Mucosa of descending colon (tissue), 3 donors: ENCODE results near the gene HDC. TPM values are rescaled to one million over a fixed set of nuclear protein-coding genes. Genes with fewer than 3 reads are reported as not detected.

Experiments used
- ATAC-seq: fragments of 200-7000 bp; cut with Tn5 transposase; one replicate; pipeline ENCODE4 v1.9.1; 2020; ENCODE audit warnings: mild to moderate bottlenecking, moderate library complexity
- DNase-seq, 3 donors: peaks; one replicate each; pipeline ENCODE4 v3.0.0-alpha.2; 2020
- H3K36me3 ChIP-seq: fragments of 200-600 bp; one replicate; pipeline ENCODE4 v1.8.0; 2021; ENCODE audit warnings: low read depth, mild to moderate bottlenecking
- H3K4me1 ChIP-seq: fragments of 200-600 bp; one replicate; pipeline ENCODE4 v1.8.0; 2021; ENCODE audit warnings: low read depth, mild to moderate bottlenecking
- H3K4me3 ChIP-seq: fragments of 200-600 bp; one replicate; pipeline ENCODE4 v1.8.0; 2021; ENCODE audit warnings: mild to moderate bottlenecking
- H3K9me3 ChIP-seq: fragments of 200-600 bp; one replicate; pipeline ENCODE4 v1.8.0; 2021; ENCODE audit warnings: mild to moderate bottlenecking
- intact Hi-C, 2 donors: fragments of 100-400 bp; cut with DNase I in 1 of 2; cut with micrococcal nuclease in 1 of 2; formaldehyde crosslinking; loops; one replicate each; pipeline versions ENCODE4 v1.11.0 to v1.11.1; 2022; cut with DNase I, micrococcal nuclease
- total RNA-seq, 3 donors: library from RNA; stranded (reverse); fragmentation: NEBNext Ultra II Directional in 2 of 3; extraction: Animal tissue kit (Norgen Biotek cat#: 25700) in 2 of 3; gene quantifications; one replicate each; pipeline versions ENCODE4 v1.2.1 to v1.2.4, GENCODE V29; 2021 to 2023
- TF ChIP-seq, protein P1 (sequence below): fragments of 200-600 bp; IDR thresholded peaks from one replicate; pipeline ENCODE4 v1.8.0; 2022; ENCODE audit warnings: antibody characterized with exemption, mild to moderate bottlenecking
- donor health status: DM: no; HTN: no; CAD: no; lungs with moderate emphysema.
- donor health status: DM: no; HTN: no; CAD: no.
- donor health status: DM: no; HTN: yes; CAD: no.

The HDC gene
- total RNA-seq, 3 donors from 2014 or later = 0.52 to 5.0 (median 4.9) TPM

GRCh38 chr15:50192926-50193620, 72.5 kb downstream of the HDC start:
- DNase-seq = no peak
- Histone ChIP-seq H3K36me3 (no peaks in the 10 kb centered on the region), H3K9me3 (no peaks in the 10 kb centered on the region), H3K4me3 (no peak overlapping the region), H3K4me1 (peaks cover 16% of the 10 kb centered on the region)
- ATAC-seq = no peak
- intact Hi-C loops = no loop called here
- TF ChIP-seq, protein P1, sequence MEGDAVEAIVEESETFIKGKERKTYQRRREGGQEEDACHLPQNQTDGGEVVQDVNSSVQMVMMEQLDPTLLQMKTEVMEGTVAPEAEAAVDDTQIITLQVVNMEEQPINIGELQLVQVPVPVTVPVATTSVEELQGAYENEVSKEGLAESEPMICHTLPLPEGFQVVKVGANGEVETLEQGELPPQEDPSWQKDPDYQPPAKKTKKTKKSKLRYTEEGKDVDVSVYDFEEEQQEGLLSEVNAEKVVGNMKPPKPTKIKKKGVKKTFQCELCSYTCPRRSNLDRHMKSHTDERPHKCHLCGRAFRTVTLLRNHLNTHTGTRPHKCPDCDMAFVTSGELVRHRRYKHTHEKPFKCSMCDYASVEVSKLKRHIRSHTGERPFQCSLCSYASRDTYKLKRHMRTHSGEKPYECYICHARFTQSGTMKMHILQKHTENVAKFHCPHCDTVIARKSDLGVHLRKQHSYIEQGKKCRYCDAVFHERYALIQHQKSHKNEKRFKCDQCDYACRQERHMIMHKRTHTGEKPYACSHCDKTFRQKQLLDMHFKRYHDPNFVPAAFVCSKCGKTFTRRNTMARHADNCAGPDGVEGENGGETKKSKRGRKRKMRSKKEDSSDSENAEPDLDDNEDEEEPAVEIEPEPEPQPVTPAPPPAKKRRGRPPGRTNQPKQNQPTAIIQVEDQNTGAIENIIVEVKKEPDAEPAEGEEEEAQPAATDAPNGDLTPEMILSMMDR = no peak

GRCh38 chr15:50192164-50192563, 73.4 kb downstream of the HDC start:
- H3K9me3 ChIP-seq = no peaks in the 10 kb centered on the region
- H3K4me1 ChIP-seq = peaks cover 16% of the 10 kb centered on the region
- ATAC-seq = no peak
- no peak overlapping the region for H3K4me3 ChIP-seq
- intact Hi-C loops = no loop called here
- TF ChIP-seq, protein P1 = no peak
- no peak for DNase-seq
- H3K36me3 ChIP-seq = no peaks in the 10 kb centered on the region

Other genes with a start within 250 kb of the HDC start
- gene ATP8B4, start 146.5 kb downstream of the HDC start, total RNA-seq = 1 to 10 TPM; 4.7 to 8.9 (median 7.4) TPM
- 10 to 100 TPM; 14.8 to 27.9 (median 27.8) TPM for gene SLC27A2, start 83.5 kb downstream of the HDC start, total RNA-seq
- 10 to 100 TPM in 2 of 3 donors, 1 to 10 TPM in 1; 10.0 to 15.6 (median 12.3) TPM for gene GABPB1, start 89.5 kb upstream of the HDC start, total RNA-seq
- 10 to 100 TPM; 66.9 to 87.6 (median 84.4) TPM for gene USP8, start 158.7 kb upstream of the HDC start, total RNA-seq